Mesenchymal stem cell (in vitro differentiated cells and primary cell): Measurements from ENCODE around the gene OXSR1.

Source experiments
- DNase-seq: peaks from one replicate; pipeline ENCODE4 v3.0.0-alpha.2; 2013
- H2AFZ ChIP-seq: one replicate; pipeline ENCODE4 v1.6.1; 2013; ENCODE audit warnings: low read depth, mild to moderate bottlenecking, control low read depth, inconsistent platforms, low read length, moderate library complexity
- H2AK5ac ChIP-seq: 2 replicates; pipeline ENCODE4 v1.6.1; 2013; ENCODE audit warnings: low read length, moderate library complexity, mild to moderate bottlenecking, inconsistent platforms; ENCODE audit not compliant: severe bottlenecking
- H2BK120ac ChIP-seq: one replicate; pipeline ENCODE4 v1.6.1; 2013; ENCODE audit warnings: low read depth, mild to moderate bottlenecking, inconsistent platforms, low read length, moderate library complexity
- H2BK12ac ChIP-seq, 2 experiments: one replicate each; pipeline ENCODE4 v1.6.1; 2013; ENCODE audit warnings: inconsistent platforms in 2 of 2, low read length in 2 of 2, mild to moderate bottlenecking in 2 of 2, moderate library complexity in 2 of 2, control low read depth in 1 of 2
- H2BK15ac ChIP-seq: one replicate; pipeline ENCODE4 v1.6.1; 2013; ENCODE audit warnings: mild to moderate bottlenecking, low read depth, inconsistent platforms; ENCODE audit not compliant: poor library complexity, severe bottlenecking
- H2BK5ac ChIP-seq: 2 replicates; pipeline ENCODE4 v1.6.1; 2013; ENCODE audit warnings: low read depth, mild to moderate bottlenecking, low read length, control low read depth, inconsistent platforms; ENCODE audit not compliant: poor library complexity, severe bottlenecking
- H3K14ac ChIP-seq, 2 experiments: one replicate each; pipeline ENCODE4 v1.6.1; 2013; ENCODE audit warnings: inconsistent platforms in 2 of 2, low read length in 2 of 2, control low read depth in 1 of 2, mild to moderate bottlenecking in 1 of 2, moderate library complexity in 1 of 2
- H3K18ac ChIP-seq, 2 experiments: one replicate each; pipeline ENCODE4 v1.6.1; 2013; ENCODE audit warnings: inconsistent platforms in 2 of 2, low read length in 2 of 2, control low read depth in 1 of 2, low read depth in 1 of 2, mild to moderate bottlenecking in 1 of 2
- H3K23ac ChIP-seq, 2 experiments: one replicate each; pipeline ENCODE4 v1.6.1; 2013; ENCODE audit warnings: inconsistent platforms in 2 of 2, low read length in 2 of 2, mild to moderate bottlenecking in 2 of 2, moderate library complexity in 2 of 2, control low read depth in 1 of 2
- H3K27ac ChIP-seq: 2 replicates; pipeline ENCODE4 v1.5.1; 2013; ENCODE audit warnings: mild to moderate bottlenecking, moderate library complexity, low read length, control low read depth, inconsistent platforms; ENCODE audit not compliant: poor library complexity, severe bottlenecking
- H3K27me3 ChIP-seq, 2 experiments: 2 replicates each; pipeline versions ENCODE4 v1.6.1 to v1.7.0; 2013; ENCODE audit warnings: low read length in 2 of 2, mild to moderate bottlenecking in 2 of 2, moderate library complexity in 2 of 2, control low read depth in 1 of 2, inconsistent platforms in 1 of 2; ENCODE audit not compliant: control insufficient read depth in 1 of 2, insufficient read depth in 1 of 2
- H3K36me3 ChIP-seq, 2 experiments: 2 replicates each; pipeline versions ENCODE4 v1.6.1 to v1.7.0; 2013; ENCODE audit warnings: low read length in 2 of 2, control low read depth in 1 of 2, inconsistent platforms in 1 of 2, low read depth in 1 of 2, mild to moderate bottlenecking in 1 of 2; ENCODE audit not compliant: insufficient read depth in 2 of 2, control insufficient read depth in 1 of 2
- H3K4ac ChIP-seq, 2 experiments: one replicate each; pipeline ENCODE4 v1.6.1; 2013; ENCODE audit warnings: inconsistent platforms in 2 of 2, low read length in 2 of 2, mild to moderate bottlenecking in 2 of 2, moderate library complexity in 2 of 2, control low read depth in 1 of 2, low read depth in 1 of 2
- H3K4me1 ChIP-seq: 2 replicates; pipeline ENCODE4 v1.6.1; 2013; ENCODE audit warnings: low read depth, low read length, control low read depth; ENCODE audit not compliant: control insufficient read depth, insufficient read depth
- H3K4me2 ChIP-seq: 2 replicates; pipeline ENCODE4 v1.6.1; 2013; ENCODE audit warnings: low read length, mild to moderate bottlenecking, inconsistent platforms; ENCODE audit not compliant: poor library complexity, severe bottlenecking
- H3K4me3 ChIP-seq, 2 experiments: 2 replicates each; pipeline versions ENCODE4 v1.5.1 to v1.7.0; 2013; ENCODE audit warnings: low read length in 2 of 2, mild to moderate bottlenecking in 2 of 2, control low read depth in 1 of 2, low read depth in 1 of 2; ENCODE audit not compliant: insufficient read depth in 1 of 2
- H3K79me1 ChIP-seq: replicated peaks from 2 replicates; pipeline ENCODE4 v1.6.1; 2013; ENCODE audit warnings: mild to moderate bottlenecking, control low read depth, low read length, inconsistent platforms; ENCODE audit not compliant: poor library complexity, severe bottlenecking
- H3K9ac ChIP-seq: 2 replicates; pipeline ENCODE4 v1.7.0; 2013; ENCODE audit warnings: mild to moderate bottlenecking, low read length, moderate library complexity
- H3K9me3 ChIP-seq: 2 replicates; pipeline ENCODE4 v1.7.0; 2013; ENCODE audit warnings: mild to moderate bottlenecking, low read length; ENCODE audit not compliant: control insufficient read depth
- H4K8ac ChIP-seq: one replicate; pipeline ENCODE4 v1.6.1; 2013; ENCODE audit warnings: inconsistent platforms, mild to moderate bottlenecking, low read length, moderate library complexity
- H4K91ac ChIP-seq: one replicate; pipeline ENCODE4 v1.6.1; 2013; ENCODE audit warnings: mild to moderate bottlenecking, low read length, inconsistent platforms
- WGBS: methylation state at CpG from one replicate; pipeline ENCODE4 v1.1.7; 2013; ENCODE audit warnings: mixed read lengths; 5-methylcytosine and 5-hydroxymethylcytosine counted together

OXSR1 gene

GRCh38 chr3:38222032-38222634 lies 56.8 kb downstream of the OXSR1 start:
- Histone ChIP-seq H3K79me1 (peaks cover 19% of the 10 kb centered on the region), H3K4me3 (no peak overlapping the region), H2BK12ac (no peak overlapping the region), H4K91ac (no peak overlapping the region), H2BK120ac (no peak overlapping the region), H4K8ac (no peak overlapping the region), H3K14ac (no peak overlapping the region), H3K4me1 (no peaks in the 10 kb centered on the region), H2BK5ac (no peak overlapping the region), H3K9me3 (no peaks in the 10 kb centered on the region), H3K23ac (no peak overlapping the region), H3K27me3 (no peaks in the 10 kb centered on the region), H2AK5ac (no peak overlapping the region), H3K4ac (no peak overlapping the region), H3K36me3 (peaks cover 4 to 49% of the 10 kb centered on the region in 2 experiments), H3K27ac (no peak overlapping the region), H3K9ac (no peak overlapping the region), H2BK15ac (no peak overlapping the region), H3K4me2 (no peak overlapping the region), H3K18ac (no peak overlapping the region), H2AFZ (no peak overlapping the region)
- 84% methylated on average over 5 of the region's 7 CpGs for WGBS
- no peak for DNase-seq

GRCh38 chr3:38224357-38224756 lies 59.0 kb downstream of the OXSR1 start:
- Histone ChIP-seq H2BK120ac (no peak overlapping the region), H4K8ac (no peak overlapping the region), H3K23ac (no peak overlapping the region), H2BK15ac (no peak overlapping the region), H3K9ac (no peak overlapping the region), H4K91ac (no peak overlapping the region), H3K14ac (no peak overlapping the region), H3K27ac (no peak overlapping the region), H3K4me2 (no peak overlapping the region), H3K4ac (no peak overlapping the region), H3K9me3 (no peaks in the 10 kb centered on the region), H3K4me3 (no peak overlapping the region), H2AFZ (no peak overlapping the region), H2AK5ac (no peak overlapping the region), H3K79me1 (peaks cover 20% of the 10 kb centered on the region), H2BK12ac (no peak overlapping the region), H3K18ac (no peak overlapping the region), H3K4me1 (peaks cover 2% of the 10 kb centered on the region), H2BK5ac (no peak overlapping the region), H3K36me3 (peaks cover 7 to 46% of the 10 kb centered on the region in 2 experiments), H3K27me3 (no peaks in the 10 kb centered on the region)
- WGBS, result 100% methylated on average over 1 of the region's 4 CpGs
- no peak for DNase-seq

GRCh38 chr3:38226273-38226672 lies 60.9 kb downstream of the OXSR1 start:
- H2BK120ac ChIP-seq, result no peak overlapping the region
- H3K4me3 ChIP-seq, result peak overlapping the region in 1 of 2 experiments; percentile 7
- H3K23ac ChIP-seq, result no peak overlapping the region
- no peak overlapping the region for H2BK15ac ChIP-seq
- no peaks in the 10 kb centered on the region for H3K27me3 ChIP-seq
- H4K91ac ChIP-seq, result no peak overlapping the region
- peaks cover 2% of the 10 kb centered on the region for H3K4me1 ChIP-seq
- no peak overlapping the region for H2AFZ ChIP-seq
- no peak overlapping the region for H3K4ac ChIP-seq
- no peak overlapping the region for H2BK12ac ChIP-seq
- DNase-seq, result no peak
- peaks cover 7 to 62% of the 10 kb centered on the region in 2 experiments for H3K36me3 ChIP-seq
- WGBS, result no CpG with 5 or more reads among the region's 2 CpGs
- H4K8ac ChIP-seq, result no peak overlapping the region
- no peak overlapping the region for H3K27ac ChIP-seq
- peaks cover 10% of the 10 kb centered on the region for H3K79me1 ChIP-seq
- H3K18ac ChIP-seq, result no peak overlapping the region
- H3K9me3 ChIP-seq, result no peaks in the 10 kb centered on the region
- peak overlapping the region; percentile 53 for H3K9ac ChIP-seq
- no peak overlapping the region for H3K14ac ChIP-seq
- no peak overlapping the region for H2AK5ac ChIP-seq
- no peak overlapping the region for H2BK5ac ChIP-seq
- H3K4me2 ChIP-seq, result no peak overlapping the region

- no peak overlapping the region for H2BK120ac ChIP-seq
- 32% methylated on average over 2 of the region's 2 CpGs for WGBS
- H3K4ac ChIP-seq, result no peak overlapping the region
- no peak overlapping the region for H2AK5ac ChIP-seq
- H3K79me1 ChIP-seq, result peaks cover 11% of the 10 kb centered on the region
- no peak overlapping the region for H2BK15ac ChIP-seq
- H3K18ac ChIP-seq, result no peak overlapping the region
- peak overlapping the region in 1 of 2 experiments; percentile 33 for H3K4me3 ChIP-seq
- no peak overlapping the region for H3K4me2 ChIP-seq
- H3K9me3 ChIP-seq, result no peaks in the 10 kb centered on the region
- peak; percentile 71 for DNase-seq
- H3K27me3 ChIP-seq, result no peaks in the 10 kb centered on the region
- no peak overlapping the region for H3K14ac ChIP-seq
- H4K91ac ChIP-seq, result no peak overlapping the region
- H3K9ac ChIP-seq, result peak overlapping the region; percentile 68
- no peak overlapping the region for H3K23ac ChIP-seq
- no peak overlapping the region for H2BK5ac ChIP-seq
- no peak overlapping the region for H2BK12ac ChIP-seq
- H3K36me3 ChIP-seq, result peaks cover 7 to 62% of the 10 kb centered on the region in 2 experiments
- no peak overlapping the region for H4K8ac ChIP-seq
- no peak overlapping the region for H3K27ac ChIP-seq
- H2AFZ ChIP-seq, result no peak overlapping the region
- peaks cover 2% of the 10 kb centered on the region for H3K4me1 ChIP-seq
Measured at GRCh38 chr3:38227989-38228388, 62.7 kb downstream of the OXSR1 start.
